Measurements from ENCODE around the gene LHPP.

GRCh38 chr10:124574456-124575070 is 112.9 kb downstream of the LHPP start:
- TF ChIP-seq, protein P1, sequence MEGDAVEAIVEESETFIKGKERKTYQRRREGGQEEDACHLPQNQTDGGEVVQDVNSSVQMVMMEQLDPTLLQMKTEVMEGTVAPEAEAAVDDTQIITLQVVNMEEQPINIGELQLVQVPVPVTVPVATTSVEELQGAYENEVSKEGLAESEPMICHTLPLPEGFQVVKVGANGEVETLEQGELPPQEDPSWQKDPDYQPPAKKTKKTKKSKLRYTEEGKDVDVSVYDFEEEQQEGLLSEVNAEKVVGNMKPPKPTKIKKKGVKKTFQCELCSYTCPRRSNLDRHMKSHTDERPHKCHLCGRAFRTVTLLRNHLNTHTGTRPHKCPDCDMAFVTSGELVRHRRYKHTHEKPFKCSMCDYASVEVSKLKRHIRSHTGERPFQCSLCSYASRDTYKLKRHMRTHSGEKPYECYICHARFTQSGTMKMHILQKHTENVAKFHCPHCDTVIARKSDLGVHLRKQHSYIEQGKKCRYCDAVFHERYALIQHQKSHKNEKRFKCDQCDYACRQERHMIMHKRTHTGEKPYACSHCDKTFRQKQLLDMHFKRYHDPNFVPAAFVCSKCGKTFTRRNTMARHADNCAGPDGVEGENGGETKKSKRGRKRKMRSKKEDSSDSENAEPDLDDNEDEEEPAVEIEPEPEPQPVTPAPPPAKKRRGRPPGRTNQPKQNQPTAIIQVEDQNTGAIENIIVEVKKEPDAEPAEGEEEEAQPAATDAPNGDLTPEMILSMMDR (IDR thresholded peaks at IDR 0.05), result no peak
- TF ChIP-seq EZH2 (IDR thresholded peaks at IDR 0.05) (no peak), EZH2phosphoT487 (IDR thresholded peaks at IDR 0.05) (no peak)

Data from neural progenitor cell (in vitro differentiated cells).